Measurements from ENCODE around the gene FUCA1. TPM values are rescaled to one million over a fixed set of nuclear protein-coding genes. Genes with fewer than 3 reads are reported as not detected.
A peak's percentile ranks its signal among the peaks of the same experiment; 100 is the strongest.

The FUCA1 gene
- total and polyA plus RNA-seq, 12 donors: 10.6 to 34.0 (median 14.8) TPM

DNA sequence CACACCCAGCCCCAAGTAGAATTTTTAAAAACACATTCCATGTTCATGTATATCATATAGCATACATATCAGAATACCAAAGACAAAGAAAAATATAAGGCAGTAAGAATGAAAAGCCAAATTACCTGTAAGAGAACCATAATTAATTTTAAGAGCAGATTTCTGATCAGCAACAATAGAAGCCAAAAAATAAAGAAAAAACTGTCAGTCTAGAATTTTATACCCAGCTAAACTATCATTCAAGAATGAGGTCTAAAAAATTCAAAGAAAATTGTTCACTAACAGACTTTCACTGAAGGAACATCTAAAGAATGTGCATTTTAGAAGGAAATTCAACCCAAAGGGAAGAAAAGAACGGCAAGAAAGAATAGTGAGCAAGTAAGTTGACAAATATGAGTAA lies 10.6 kb upstream of the FUCA1 start:
- ATAC-seq (no peak), DNase-seq (no peak)
- Histone ChIP-seq H3K36me3 (no peaks in the 10 kb centered on the region), H3K27ac (no peak overlapping the region), H3K27me3 (no peaks in the 10 kb centered on the region), H3K4me1 (no peaks in the 10 kb centered on the region), H3K4me3 (no peak overlapping the region), H3K9me3 (peaks cover 0 to 33% (median 18%) of the 10 kb centered on the region in 11 donors)
- TF ChIP-seq, protein P1, sequence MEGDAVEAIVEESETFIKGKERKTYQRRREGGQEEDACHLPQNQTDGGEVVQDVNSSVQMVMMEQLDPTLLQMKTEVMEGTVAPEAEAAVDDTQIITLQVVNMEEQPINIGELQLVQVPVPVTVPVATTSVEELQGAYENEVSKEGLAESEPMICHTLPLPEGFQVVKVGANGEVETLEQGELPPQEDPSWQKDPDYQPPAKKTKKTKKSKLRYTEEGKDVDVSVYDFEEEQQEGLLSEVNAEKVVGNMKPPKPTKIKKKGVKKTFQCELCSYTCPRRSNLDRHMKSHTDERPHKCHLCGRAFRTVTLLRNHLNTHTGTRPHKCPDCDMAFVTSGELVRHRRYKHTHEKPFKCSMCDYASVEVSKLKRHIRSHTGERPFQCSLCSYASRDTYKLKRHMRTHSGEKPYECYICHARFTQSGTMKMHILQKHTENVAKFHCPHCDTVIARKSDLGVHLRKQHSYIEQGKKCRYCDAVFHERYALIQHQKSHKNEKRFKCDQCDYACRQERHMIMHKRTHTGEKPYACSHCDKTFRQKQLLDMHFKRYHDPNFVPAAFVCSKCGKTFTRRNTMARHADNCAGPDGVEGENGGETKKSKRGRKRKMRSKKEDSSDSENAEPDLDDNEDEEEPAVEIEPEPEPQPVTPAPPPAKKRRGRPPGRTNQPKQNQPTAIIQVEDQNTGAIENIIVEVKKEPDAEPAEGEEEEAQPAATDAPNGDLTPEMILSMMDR (IDR thresholded peaks at IDR 0.05): no peak
- WGBS, 2 donors: 75% methylated on average over 1 of the region's 1 CpG
- intact Hi-C loops (cut with DNase I): no loop called here

DNA sequence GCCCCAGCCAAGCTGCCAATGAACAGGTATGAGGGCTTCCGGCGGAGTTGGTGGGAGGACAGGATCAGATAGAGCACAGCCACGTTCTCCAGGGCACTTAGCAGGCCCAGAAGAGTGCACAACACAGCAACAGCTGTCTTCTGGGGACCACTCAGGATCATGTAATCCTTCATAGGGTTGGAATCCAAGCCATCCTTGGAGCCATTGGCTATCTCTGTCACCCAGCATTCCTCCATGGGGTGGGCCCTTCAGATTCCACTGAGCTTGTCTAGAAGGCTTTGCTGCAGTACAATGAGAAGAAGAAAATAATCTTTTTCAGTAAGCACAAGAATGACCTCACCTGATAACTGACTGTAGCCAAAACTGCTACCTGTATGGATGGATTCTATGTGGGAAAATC lies 7.3 kb upstream of the FUCA1 start:
- no peaks in the 10 kb centered on the region for H3K4me1 ChIP-seq
- TF ChIP-seq, protein P1 (IDR thresholded peaks at IDR 0.05): no peak
- H3K4me3 ChIP-seq: no peak overlapping the region
- H3K27me3 ChIP-seq: no peaks in the 10 kb centered on the region
- WGBS, 2 donors: 72 to 78% methylated on average over 3 of the region's 3 CpGs
- H3K9me3 ChIP-seq: peaks cover 0 to 33% (median 18%) of the 10 kb centered on the region in 11 donors
- ATAC-seq (no peak), DNase-seq (no peak)
- no peaks in the 10 kb centered on the region for H3K36me3 ChIP-seq
- intact Hi-C loops (cut with DNase I): no loop called here
- no peak overlapping the region for H3K27ac ChIP-seq

DNA sequence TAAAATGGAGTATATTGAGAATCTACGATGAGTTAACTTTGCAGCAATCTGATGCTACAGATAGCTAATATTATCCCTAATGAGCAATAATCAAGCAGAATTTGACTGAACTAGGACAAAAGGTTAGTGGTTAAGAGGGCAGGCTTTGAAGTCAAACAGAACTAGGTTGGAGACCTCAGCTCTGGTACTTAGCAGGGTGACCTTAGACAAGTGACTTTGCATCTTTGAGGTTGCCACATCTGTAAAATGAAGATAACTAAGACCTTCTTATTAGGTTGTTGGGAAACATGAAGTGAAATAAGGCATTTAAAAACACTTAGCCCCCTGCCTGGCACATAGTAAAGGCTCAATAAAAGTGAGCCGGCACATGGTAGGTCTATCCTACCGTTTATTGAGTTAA lies 4.3 kb upstream of the FUCA1 start:
- Histone ChIP-seq H3K27ac (no peak overlapping the region), H3K4me3 (no peak overlapping the region), H3K4me1 (peaks cover 2 to 18% (median 5%) of the 10 kb centered on the region in 9 donors), H3K27me3 (no peaks in the 10 kb centered on the region), H3K36me3 (no peaks in the 10 kb centered on the region), H3K9me3 (peaks cover 0 to 7% (median 0%) of the 10 kb centered on the region in 11 donors)
- no peak for ATAC-seq
- DNase-seq: no peak
- intact Hi-C loops (cut with DNase I): no loop called here
- WGBS, 2 donors: 90 to 93% methylated on average over 3 of the region's 3 CpGs
- TF ChIP-seq, protein P1 (IDR thresholded peaks at IDR 0.05): no peak

DNA sequence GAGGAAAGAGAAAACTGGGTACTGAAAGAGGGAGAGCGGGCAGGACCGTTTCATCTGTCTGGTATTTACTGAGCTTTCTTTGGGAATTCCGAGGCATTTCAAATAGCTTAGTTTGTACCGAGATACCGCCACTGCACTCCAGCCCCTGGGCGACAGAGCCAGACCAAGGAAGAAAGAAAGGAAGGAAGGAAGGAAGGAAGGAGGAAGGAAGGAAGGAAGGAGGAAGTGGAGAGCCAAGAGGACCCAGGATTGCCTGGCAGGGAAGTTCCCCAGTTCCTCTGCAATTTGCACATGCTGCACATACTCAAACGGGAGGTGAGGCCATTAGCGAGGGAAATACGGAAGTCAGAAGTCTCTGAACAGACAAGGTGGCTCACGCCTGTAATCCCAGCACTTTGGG lies 961 bp upstream of the FUCA1 start:
- Histone ChIP-seq H3K27me3 (no peaks in the 10 kb centered on the region), H3K4me1 (peaks cover 5 to 45% (median 19%) of the 10 kb centered on the region in 9 donors), H3K9me3 (no peaks in the 10 kb centered on the region), H3K36me3 (peaks cover 0 to 14% (median 0%) of the 10 kb centered on the region in 9 donors), H3K27ac (peak overlapping the region in 7 of 10 donors; percentile 71 to 86 (median 78)), H3K4me3 (peak overlapping the region in 9 of 10 donors; percentile 49 to 95 (median 87))
- intact Hi-C loops (cut with DNase I): loop anchor here (2.0 to 10.0 kb wide), 12 partner anchors 42 to 158 kb away; partner anchors contain the start of genes PITHD1 (in 4 of the 10), CNR2 (in 1 of the 10), GALE (in 1 of the 10) and HMGCL (in 1 of the 10)
- WGBS, 2 donors: 48 to 50% methylated on average over 10 of the region's 10 CpGs
- DNase-seq (no peak), ATAC-seq (no peak)
- TF ChIP-seq, protein P1 (IDR thresholded peaks at IDR 0.05): no peak

All from heart right ventricle (tissue), 16 donors.